Muscle of back (tissue), 11 donors: Measurements from ENCODE around the gene ACTC1. TPM values are rescaled to one million over a fixed set of nuclear protein-coding genes. Genes with fewer than 3 reads are reported as not detected.
A peak's percentile ranks its signal among the peaks of the same experiment; 100 is the strongest.

Source experiments
- DNase-seq, 3 donors: peaks; one replicate each; pipeline versions ENCODE4 v3.0.0 to v3.0.0-alpha.2; 2013
- polyA plus RNA-seq, 10 donors: library from polyadenylated mRNA; unstranded; fragments of 120-200 nt; gene quantifications; one replicate each; pipeline ENCODE4 v1.2.1, GENCODE V29; 2013; ENCODE audit not compliant: insufficient read length in 10 of 10

ACTC1 gene
- polyA plus RNA-seq, 10 donors, result 5,325 to 10,381 (median 8,628) TPM

- no peak for DNase-seq
Measured at GRCh38 chr15:34804113-34804512, 8.8 kb upstream of the ACTC1 start.

GRCh38 chr15:34802803-34803750 lies 7.7 kb upstream of the ACTC1 start:
- DNase-seq, result no peak

GRCh38 chr15:34802371-34802770 lies 7.0 kb upstream of the ACTC1 start:
- no peak for DNase-seq

GRCh38 chr15:34799149-34800101 lies 4.1 kb upstream of the ACTC1 start:
- peak; percentile 56 to 75 (median 69) for DNase-seq

- no peak for DNase-seq
Measured at GRCh38 chr15:34796847-34797435, 1.6 kb upstream of the ACTC1 start.

- no peak for DNase-seq
Measured at GRCh38 chr15:34794590-34795206, 651 bp downstream of the ACTC1 start.

GRCh38 chr15:34793901-34794300 lies 1.4 kb downstream of the ACTC1 start:
- DNase-seq, result no peak

- no peak for DNase-seq
Measured at GRCh38 chr15:34793071-34793470, 2.3 kb downstream of the ACTC1 start.

GRCh38 chr15:34791701-34792100 lies 3.6 kb downstream of the ACTC1 start:
- DNase-seq, result no peak

GRCh38 chr15:34790121-34790520 lies 5.2 kb downstream of the ACTC1 start:
- DNase-seq, result no peak

- peak in 1 of 3 donors; percentile 40 for DNase-seq
Measured at GRCh38 chr15:34789326-34789725, 6.0 kb downstream of the ACTC1 start.

- DNase-seq, result no peak
Measured at GRCh38 chr15:34786206-34786605, 9.1 kb downstream of the ACTC1 start.

- no peak for DNase-seq
Measured at GRCh38 chr15:34783991-34784390, 11.4 kb downstream of the ACTC1 start.

GRCh38 chr15:34783431-34783830 lies 11.9 kb downstream of the ACTC1 start:
- DNase-seq, result no peak

GRCh38 chr15:34782901-34783300 lies 12.4 kb downstream of the ACTC1 start:
- no peak for DNase-seq

- no peak for DNase-seq
Measured at GRCh38 chr15:34780725-34781124, 14.6 kb downstream of the ACTC1 start.

GRCh38 chr15:34776606-34777105 lies 18.7 kb downstream of the ACTC1 start:
- no peak for DNase-seq

- no peak for DNase-seq
Measured at GRCh38 chr15:34773917-34774316, 21.4 kb downstream of the ACTC1 start.

GRCh38 chr15:34773013-34773412 lies 22.3 kb downstream of the ACTC1 start:
- DNase-seq, result no peak

GRCh38 chr15:34772312-34772711 lies 23.0 kb downstream of the ACTC1 start:
- no peak for DNase-seq

GRCh38 chr15:34769711-34770110 lies 25.6 kb downstream of the ACTC1 start:
- DNase-seq, result no peak
